Endothelial cell of umbilical vein (primary cell): ENCODE data around the gene GPR4. TPM values are rescaled to one million over a fixed set of nuclear protein-coding genes. Genes with fewer than 3 reads are reported as not detected.

ENCODE experiments used
- BruUV-seq: library from RNA; stranded (reverse); fragments of 400-500 nt; replicated peaks from 2 replicates; lab custom pipeline; 2021; lab: Mats Ljungman, UMichigan
- CTCF ChIA-PET: fragments of 300-600, 350-600 bp; sonication (Branson Sonifier 250); formaldehyde crosslinking; loops from one replicate; lab custom pipeline; 2021; ENCODE audit warnings: antibody characterized with exemption, inconsistent platforms; lab: Charles Lee
- POLR2A ChIA-PET: fragments of 300-600, 350-600 bp; sonication (Branson Sonifier 250); formaldehyde crosslinking; loops from one replicate; lab custom pipeline; 2021; ENCODE audit warnings: antibody characterized with exemption, inconsistent platforms; lab: Charles Lee
- DNase-seq: peaks from one replicate; pipeline ENCODE4 v3.0.0-alpha.2; 2011; ENCODE audit warnings: low read depth, low spot score
- FAIRE-seq: peaks from 2 replicates; lab custom pipeline; 2011; peaks lifted over from hg19 to GRCh38; lab: Jason Lieb, UNC
- H2AFZ ChIP-seq: 2 replicates; pipeline ENCODE4 v1.6.0; 2012; ENCODE audit warnings: low read depth, low read length, control low read depth, inconsistent platforms
- H3K27ac ChIP-seq: 2 replicates; pipeline ENCODE4 v1.5.1; 2011; ENCODE audit warnings: low read depth, mild to moderate bottlenecking, control low read depth, low read length, moderate library complexity; ENCODE audit not compliant: insufficient read depth
- H3K27me3 ChIP-seq, 2 experiments: 2 replicates each; pipeline versions ENCODE4 v1.6.0 to v1.6.1; 2011; ENCODE audit warnings: low read length in 2 of 2, mixed read lengths in 1 of 2; ENCODE audit not compliant: control insufficient read depth in 2 of 2, insufficient read depth in 2 of 2
- H3K36me3 ChIP-seq, 2 experiments: 2 replicates in 1 of 2; 3 replicates in 1 of 2; pipeline ENCODE4 v1.5.1; 2011; ENCODE audit warnings: low read length in 2 of 2, mild to moderate bottlenecking in 1 of 2, moderate library complexity in 1 of 2; ENCODE audit not compliant: control insufficient read depth in 2 of 2, insufficient read depth in 2 of 2; ENCODE audit errors: extremely low read depth in 1 of 2
- H3K4me1 ChIP-seq: 3 replicates; pipeline ENCODE4 v1.5.1; 2011; ENCODE audit warnings: mild to moderate bottlenecking, low read length; ENCODE audit not compliant: control insufficient read depth, insufficient read depth; ENCODE audit errors: extremely low read depth
- H3K4me2 ChIP-seq: 2 replicates; pipeline ENCODE4 v1.6.1; 2011; ENCODE audit warnings: low read length, control low read depth, mixed read lengths; ENCODE audit not compliant: insufficient read depth
- H3K4me3 ChIP-seq, 3 experiments: fragments of 200-600 bp in 1 of 3; sonication (generic), shearing (Covaris generic) in 1 of 3; replicated peaks in 1 of 3; 2 replicates each; pipeline ENCODE4 v1.5.1; 2011 to 2016; ENCODE audit warnings: control low read depth in 3 of 3, low read length in 3 of 3, mild to moderate bottlenecking in 2 of 3, inconsistent platforms in 1 of 3, low read depth in 1 of 3, moderate library complexity in 1 of 3; ENCODE audit not compliant: insufficient read depth in 1 of 3
- H3K79me2 ChIP-seq: 2 replicates; pipeline ENCODE4 v1.6.0; 2012; ENCODE audit warnings: low read length, inconsistent platforms; ENCODE audit not compliant: control insufficient read depth, insufficient read depth
- H3K9ac ChIP-seq: replicated peaks from 2 replicates; pipeline ENCODE3; 2011; ENCODE audit warnings: low read length, control low read depth; ENCODE audit not compliant: insufficient read depth; ENCODE audit errors: extremely low read depth
- H3K9me1 ChIP-seq: replicated peaks from 3 replicates; pipeline ENCODE4 v1.6.0; 2011; ENCODE audit warnings: mild to moderate bottlenecking, low read length; ENCODE audit not compliant: control insufficient read depth, insufficient read depth; ENCODE audit errors: extremely low read depth
- H3K9me3 ChIP-seq: replicated peaks from 2 replicates; pipeline ENCODE4 v1.5.1; 2012; ENCODE audit warnings: low read length, inconsistent platforms; ENCODE audit not compliant: control insufficient read depth, insufficient read depth
- H4K20me1 ChIP-seq: replicated peaks from 2 replicates; pipeline ENCODE3; 2011; ENCODE audit warnings: mild to moderate bottlenecking, low read length; ENCODE audit not compliant: control insufficient read depth, insufficient read depth; ENCODE audit errors: extremely low read depth
- EZH2 ChIP-seq: IDR thresholded peaks from 2 replicates; pipeline ENCODE4 v1.6.1; 2012; ENCODE audit warnings: borderline replicate concordance, low read depth, mild to moderate bottlenecking, moderate library complexity, low read length, inconsistent platforms; ENCODE audit not compliant: severe bottlenecking
- FOS ChIP-seq: IDR thresholded peaks from 2 replicates; pipeline ENCODE4 v1.6.1; 2011; ENCODE audit warnings: mild to moderate bottlenecking, low read length, moderate library complexity, borderline replicate concordance; ENCODE audit not compliant: insufficient read depth
- GATA2 ChIP-seq: IDR thresholded peaks from 2 replicates; pipeline ENCODE4 v1.7.0; 2011; ENCODE audit warnings: low read depth, mild to moderate bottlenecking, moderate library complexity, mixed read lengths, low read length; ENCODE audit not compliant: insufficient read length, insufficient read depth
- JUN ChIP-seq: IDR thresholded peaks from 2 replicates; pipeline ENCODE4 v1.6.1; 2011; ENCODE audit warnings: borderline replicate concordance, low read depth; ENCODE audit not compliant: insufficient read length, insufficient read depth
- MAX ChIP-seq: IDR thresholded peaks from 2 replicates; pipeline ENCODE4 v1.6.1; 2011; ENCODE audit not compliant: insufficient read depth, insufficient read length
- MYC ChIP-seq: IDR thresholded peaks from one replicate; pipeline ENCODE4 v1.6.1; 2011; ENCODE audit warnings: mild to moderate bottlenecking, low read depth, low read length
- POLR2A ChIP-seq: IDR thresholded peaks from 2 replicates; pipeline ENCODE4 v1.6.1; 2012; ENCODE audit warnings: low read depth, mild to moderate bottlenecking, control low read depth, low read length
- POLR2AphosphoS5 ChIP-seq: IDR thresholded peaks from 2 replicates; pipeline ENCODE4 v1.6.1; 2012; ENCODE audit warnings: low read depth, mild to moderate bottlenecking, control low read depth, low read length, moderate library complexity; ENCODE audit not compliant: insufficient read depth
- dilution Hi-C: fragments of 300-500 bp; cut with MboI; formaldehyde crosslinking; loops from one replicate; pipeline ENCODE4 v1.15.0; 2019; ENCODE audit warnings: low sequenced_read_pairs; ENCODE audit not compliant: extremely low pct_ligation_motif_present
- intact Hi-C: fragments of 100-400 bp; cut with micrococcal nuclease; formaldehyde crosslinking; loops from one replicate; pipeline ENCODE4 v1.10.0; 2022
- polyA plus RNA-seq, 4 experiments: library from polyadenylated mRNA; depleted of rRNA in 3 of 4; stranded (reverse) in 3 of 4; unstranded in 1 of 4; fragments of >200 nt; gene quantifications; 2 replicates each; pipeline versions ENCODE4 v1.2.1 to v1.2.3, GENCODE V29; 2011 to 2012; ENCODE audit warnings: missing spikeins in 1 of 4
- total RNA-seq: library from RNA; stranded (reverse); gene quantifications from 2 replicates; pipeline ENCODE4 v1.2.3, GENCODE V29; 2021
- TF ChIP-seq, protein P1 (sequence below), 2 donors: IDR thresholded peaks; 1 replicate in 1 of 2; 2 replicates in 1 of 2; pipeline ENCODE4 v1.5.1; 2011; ENCODE audit warnings: low read length in 2 of 2, mild to moderate bottlenecking in 2 of 2, moderate library complexity in 2 of 2, control low read depth in 1 of 2, inconsistent platforms in 1 of 2, low read depth in 1 of 2; ENCODE audit not compliant: insufficient read depth in 1 of 2; ENCODE audit errors: extremely low read depth in 1 of 2

The GPR4 gene
- total and polyA plus RNA-seq, 2 donors (not counting 3 experiments of a cell fraction or from before 2014, with no cell fraction given): 17.9 to 26.7 TPM

- peaks cover 28% of the 10 kb centered on the region for H3K4me1 ChIP-seq
- TF ChIP-seq JUN (no peak), POLR2AphosphoS5 (no peak), MYC (no peak), FOS (no peak), GATA2 (no peak), POLR2A (no peak), MAX (no peak), EZH2 (no peak)
- TF ChIP-seq, protein P1, sequence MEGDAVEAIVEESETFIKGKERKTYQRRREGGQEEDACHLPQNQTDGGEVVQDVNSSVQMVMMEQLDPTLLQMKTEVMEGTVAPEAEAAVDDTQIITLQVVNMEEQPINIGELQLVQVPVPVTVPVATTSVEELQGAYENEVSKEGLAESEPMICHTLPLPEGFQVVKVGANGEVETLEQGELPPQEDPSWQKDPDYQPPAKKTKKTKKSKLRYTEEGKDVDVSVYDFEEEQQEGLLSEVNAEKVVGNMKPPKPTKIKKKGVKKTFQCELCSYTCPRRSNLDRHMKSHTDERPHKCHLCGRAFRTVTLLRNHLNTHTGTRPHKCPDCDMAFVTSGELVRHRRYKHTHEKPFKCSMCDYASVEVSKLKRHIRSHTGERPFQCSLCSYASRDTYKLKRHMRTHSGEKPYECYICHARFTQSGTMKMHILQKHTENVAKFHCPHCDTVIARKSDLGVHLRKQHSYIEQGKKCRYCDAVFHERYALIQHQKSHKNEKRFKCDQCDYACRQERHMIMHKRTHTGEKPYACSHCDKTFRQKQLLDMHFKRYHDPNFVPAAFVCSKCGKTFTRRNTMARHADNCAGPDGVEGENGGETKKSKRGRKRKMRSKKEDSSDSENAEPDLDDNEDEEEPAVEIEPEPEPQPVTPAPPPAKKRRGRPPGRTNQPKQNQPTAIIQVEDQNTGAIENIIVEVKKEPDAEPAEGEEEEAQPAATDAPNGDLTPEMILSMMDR (IDR thresholded peaks at IDR 0.05; ENCODE audit: extremely low read depth in 1 of 2, insufficient read depth in 1 of 2, low read depth in 1 of 2, low read length in 2 of 2): no peak
- no peaks in the 10 kb centered on the region for H4K20me1 ChIP-seq
- no peaks in the 10 kb centered on the region for H3K27me3 ChIP-seq
- FAIRE-seq: peak; percentile 95
- no peaks in the 10 kb centered on the region for H3K79me2 ChIP-seq
- no TSS peak for BruUV-seq
- no peak overlapping the region for H3K27ac ChIP-seq
- H3K9me1 ChIP-seq: no peaks in the 10 kb centered on the region
- peak overlapping the region; percentile 8 for H3K9ac ChIP-seq
- H3K4me2 ChIP-seq: peak overlapping the region; percentile 72
- CTCF ChIA-PET: interaction anchor here (0.9 to 1.4 kb wide), 10 partner anchors 20 to 206 kb away, joined by 3 to 15 read pairs (median 5); no protein-coding TSS in a partner anchor
- H3K9me3 ChIP-seq: no peaks in the 10 kb centered on the region
- H3K4me3 ChIP-seq: peak overlapping the region; percentile 7 to 55 (median 46)
- intact Hi-C loops: loop anchor here (1.0 to 5.0 kb wide), 3 partner anchors 47 to 139 kb away; partner anchors contain the start of genes FBXO46, QPCTL and SNRPD2
- peak overlapping the region; percentile 63 for H2AFZ ChIP-seq
- DNase-seq: peak; percentile 94
- POLR2A ChIA-PET: interaction anchor here (0.6 to 1.0 kb wide), 3 partner anchors 30 to 675 kb away, joined by 3 to 5 read pairs (median 4); no protein-coding TSS in a partner anchor
- no peaks in the 10 kb centered on the region for H3K36me3 ChIP-seq
- dilution Hi-C loops: no loop called here
Observed at GRCh38 chr19:45645631-45646344, 43.8 kb upstream of the GPR4 start.
